Measurements from ENCODE around the gene CWC27. TPM values are rescaled to one million over a fixed set of nuclear protein-coding genes. Genes with fewer than 3 reads are reported as not detected.

CWC27 gene
- total RNA-seq, 1 donor from 2014 or later, result 56.6 TPM

DNA sequence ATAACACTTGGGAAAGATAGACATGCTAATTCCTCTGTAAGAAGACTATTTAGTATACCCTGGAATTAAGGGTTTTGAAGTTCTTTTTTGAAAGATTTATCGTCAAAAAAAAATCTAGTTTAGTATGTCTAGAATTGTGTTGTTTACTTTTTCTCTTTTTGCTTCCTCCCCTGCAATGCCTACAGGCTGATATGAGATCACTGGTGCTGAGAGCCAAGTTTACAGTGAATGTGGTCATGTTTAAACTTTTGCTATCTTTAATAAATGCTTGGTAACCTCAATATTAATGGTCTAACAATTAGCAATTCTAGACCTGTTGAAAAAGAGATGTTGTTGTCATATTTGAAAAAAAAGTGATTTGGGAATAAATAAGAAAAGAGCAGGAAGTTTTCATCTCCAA, 86.1 kb downstream of the CWC27 start:
- Histone ChIP-seq H3K4me3 (no peak overlapping the region), H3K4me1 (no peaks in the 10 kb centered on the region), H3K9ac (no peak overlapping the region), H3K4me2 (no peak overlapping the region), H3K36me3 (no peaks in the 10 kb centered on the region), H3K27ac (no peak overlapping the region), H3K79me2 (ENCODE audit: low read depth) (no peaks in the 10 kb centered on the region), H3K27me3 (no peaks in the 10 kb centered on the region), H3F3A (ENCODE audit: low read depth) (no peaks in the 10 kb centered on the region), H3K9me3 (ENCODE audit: low read depth) (no peaks in the 10 kb centered on the region), H2AFZ (replicated peaks) (no peak overlapping the region), H4K20me1 (ENCODE audit: low read depth) (no peaks in the 10 kb centered on the region)
- DNase-seq (ENCODE audit: low spot score), result no peak
- H3K27ac Mint-ChIP-seq, result no peak overlapping the region
- H3K9me3 Mint-ChIP-seq, result no peaks in the 10 kb centered on the region
- H3K36me3 Mint-ChIP-seq, result peaks cover 5% of the 10 kb centered on the region
- TF ChIP-seq, protein P1, sequence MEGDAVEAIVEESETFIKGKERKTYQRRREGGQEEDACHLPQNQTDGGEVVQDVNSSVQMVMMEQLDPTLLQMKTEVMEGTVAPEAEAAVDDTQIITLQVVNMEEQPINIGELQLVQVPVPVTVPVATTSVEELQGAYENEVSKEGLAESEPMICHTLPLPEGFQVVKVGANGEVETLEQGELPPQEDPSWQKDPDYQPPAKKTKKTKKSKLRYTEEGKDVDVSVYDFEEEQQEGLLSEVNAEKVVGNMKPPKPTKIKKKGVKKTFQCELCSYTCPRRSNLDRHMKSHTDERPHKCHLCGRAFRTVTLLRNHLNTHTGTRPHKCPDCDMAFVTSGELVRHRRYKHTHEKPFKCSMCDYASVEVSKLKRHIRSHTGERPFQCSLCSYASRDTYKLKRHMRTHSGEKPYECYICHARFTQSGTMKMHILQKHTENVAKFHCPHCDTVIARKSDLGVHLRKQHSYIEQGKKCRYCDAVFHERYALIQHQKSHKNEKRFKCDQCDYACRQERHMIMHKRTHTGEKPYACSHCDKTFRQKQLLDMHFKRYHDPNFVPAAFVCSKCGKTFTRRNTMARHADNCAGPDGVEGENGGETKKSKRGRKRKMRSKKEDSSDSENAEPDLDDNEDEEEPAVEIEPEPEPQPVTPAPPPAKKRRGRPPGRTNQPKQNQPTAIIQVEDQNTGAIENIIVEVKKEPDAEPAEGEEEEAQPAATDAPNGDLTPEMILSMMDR (IDR thresholded peaks at IDR 0.05), result no peak
- TF ChIP-seq EZH2phosphoT487 (IDR thresholded peaks at IDR 0.05) (no peak), EZH2 (IDR thresholded peaks at IDR 0.05) (no peak)
- no peaks in the 10 kb centered on the region for H3K4me1 Mint-ChIP-seq
- no peaks in the 10 kb centered on the region for H3K27me3 Mint-ChIP-seq (ENCODE audit: insufficient read depth, low read depth)
- H3K4me3 Mint-ChIP-seq, result no peak overlapping the region

DNA sequence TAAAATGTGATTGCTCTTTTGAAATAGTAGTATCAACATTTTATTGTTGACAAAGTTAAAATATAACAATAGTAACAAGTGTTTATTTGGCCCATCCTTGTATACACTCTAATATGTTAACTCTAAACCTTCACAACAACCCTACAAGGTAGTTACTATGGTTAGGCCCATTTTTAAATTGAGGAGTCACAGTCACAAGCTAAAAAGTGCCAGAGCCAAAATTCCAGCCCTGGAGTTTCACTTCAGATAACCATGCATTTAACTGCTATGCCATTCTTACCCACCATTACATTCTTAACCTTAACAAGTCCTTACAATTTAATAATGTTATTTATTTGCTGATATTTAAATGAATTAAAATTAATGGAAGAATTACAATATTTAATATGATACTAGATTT, 91.2 kb downstream of the CWC27 start:
- no peaks in the 10 kb centered on the region for H3K4me1 Mint-ChIP-seq

DNA sequence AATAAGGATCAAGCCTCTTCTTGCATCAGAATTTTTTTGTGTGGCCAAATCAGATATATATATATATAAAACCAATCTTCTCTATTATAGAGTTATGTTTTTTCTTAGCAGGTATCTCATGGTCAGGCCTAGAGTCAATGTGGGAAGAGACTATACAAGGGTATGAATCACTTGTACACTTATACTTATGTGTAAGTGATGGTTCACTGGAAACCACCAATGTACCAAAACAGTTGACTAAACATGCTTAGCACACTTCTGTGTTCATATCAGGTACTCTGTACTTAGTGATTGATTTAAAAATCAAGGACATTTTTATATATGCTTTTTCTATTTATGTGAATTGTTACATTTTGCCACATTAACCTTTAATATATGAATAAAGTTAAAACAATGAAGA, 92.6 kb downstream of the CWC27 start:
- no peaks in the 10 kb centered on the region for H4K20me1 ChIP-seq (ENCODE audit: low read depth)
- H3K36me3 ChIP-seq, result no peaks in the 10 kb centered on the region
- TF ChIP-seq, protein P1 (IDR thresholded peaks at IDR 0.05), result no peak
- TF ChIP-seq EZH2phosphoT487 (IDR thresholded peaks at IDR 0.05) (no peak), EZH2 (IDR thresholded peaks at IDR 0.05) (no peak)
- H3K4me1 ChIP-seq, result no peaks in the 10 kb centered on the region
- no peaks in the 10 kb centered on the region for H3K79me2 ChIP-seq (ENCODE audit: low read depth)
- H3K9ac ChIP-seq, result no peak overlapping the region
- H3K4me3 Mint-ChIP-seq, result no peak overlapping the region
- no peak overlapping the region for H2AFZ ChIP-seq (replicated peaks)
- no peak overlapping the region for H3K4me3 ChIP-seq
- no peaks in the 10 kb centered on the region for H3K27me3 ChIP-seq
- no peak for DNase-seq (ENCODE audit: low spot score)
- H3K9me3 Mint-ChIP-seq, result no peaks in the 10 kb centered on the region
- peaks cover 4% of the 10 kb centered on the region for H3K27me3 Mint-ChIP-seq (ENCODE audit: insufficient read depth, low read depth)
- H3K9me3 ChIP-seq (ENCODE audit: low read depth), result no peaks in the 10 kb centered on the region
- no peak overlapping the region for H3K27ac ChIP-seq
- H3K4me1 Mint-ChIP-seq, result no peaks in the 10 kb centered on the region
- H3K4me2 ChIP-seq, result no peak overlapping the region
- no peaks in the 10 kb centered on the region for H3F3A ChIP-seq (ENCODE audit: low read depth)
- no peak overlapping the region for H3K27ac Mint-ChIP-seq
- H3K36me3 Mint-ChIP-seq, result peaks cover 4% of the 10 kb centered on the region

More for the DNA sequence above, 91.2 kb downstream of the CWC27 start:
- Histone ChIP-seq H3K4me1 (no peaks in the 10 kb centered on the region), H3K9ac (no peak overlapping the region), H3K4me2 (no peak overlapping the region), H4K20me1 (ENCODE audit: low read depth) (no peaks in the 10 kb centered on the region), H2AFZ (replicated peaks) (no peak overlapping the region), H3K27ac (no peak overlapping the region), H3F3A (ENCODE audit: low read depth) (no peaks in the 10 kb centered on the region), H3K36me3 (no peaks in the 10 kb centered on the region), H3K27me3 (no peaks in the 10 kb centered on the region), H3K9me3 (ENCODE audit: low read depth) (no peaks in the 10 kb centered on the region), H3K4me3 (no peak overlapping the region), H3K79me2 (ENCODE audit: low read depth) (no peaks in the 10 kb centered on the region)
- Mint-ChIP-seq H3K27me3 (ENCODE audit: insufficient read depth, low read depth) (peaks cover 4% of the 10 kb centered on the region), H3K4me3 (no peak overlapping the region), H3K9me3 (no peaks in the 10 kb centered on the region), H3K36me3 (peaks cover 4% of the 10 kb centered on the region), H3K27ac (no peak overlapping the region)
- no peak for TF ChIP-seq EZH2 (IDR thresholded peaks at IDR 0.05)
- no peak for TF ChIP-seq EZH2phosphoT487 (IDR thresholded peaks at IDR 0.05)
- TF ChIP-seq, protein P1 (IDR thresholded peaks at IDR 0.05), result no peak
- no peak for DNase-seq (ENCODE audit: low spot score)
